GM19240 (cell line): Measurements from ENCODE around the gene RPS21.

ENCODE experiments used
- DNase-seq: peaks from one replicate; pipeline ENCODE4 v3.0.0; 2011; ENCODE audit warnings: low spot score; ENCODE audit not compliant: insufficient read length

RPS21 gene

GRCh38 chr20:62354031-62354808 lies 32.7 kb upstream of the RPS21 start:
- DNase-seq, result no peak

- no peak for DNase-seq
Observed at GRCh38 chr20:62354811-62355341, 32.0 kb upstream of the RPS21 start.

- no peak for DNase-seq
Observed at GRCh38 chr20:62355516-62355877, 31.4 kb upstream of the RPS21 start.

GRCh38 chr20:62355878-62356588 lies 30.9 kb upstream of the RPS21 start:
- DNase-seq, result no peak

GRCh38 chr20:62356589-62357186 lies 30.2 kb upstream of the RPS21 start:
- no peak for DNase-seq

- no peak for DNase-seq
Observed at GRCh38 chr20:62357187-62357667, 29.7 kb upstream of the RPS21 start.

- no peak for DNase-seq
Observed at GRCh38 chr20:62357681-62358080, 29.2 kb upstream of the RPS21 start.

- no peak for DNase-seq
Observed at GRCh38 chr20:62358171-62359042, 28.5 kb upstream of the RPS21 start.

GRCh38 chr20:62359043-62359490 lies 27.8 kb upstream of the RPS21 start:
- no peak for DNase-seq

- no peak for DNase-seq
Observed at GRCh38 chr20:62359491-62360121, 27.3 kb upstream of the RPS21 start.

- no peak for DNase-seq
Observed at GRCh38 chr20:62360854-62361798, 25.8 kb upstream of the RPS21 start.

- no peak for DNase-seq
Observed at GRCh38 chr20:62361799-62362589, 24.9 kb upstream of the RPS21 start.

- no peak for DNase-seq
Observed at GRCh38 chr20:62362590-62362940, 24.3 kb upstream of the RPS21 start.

- no peak for DNase-seq
Observed at GRCh38 chr20:62362991-62363919, 23.6 kb upstream of the RPS21 start.

GRCh38 chr20:62363920-62364851 lies 22.7 kb upstream of the RPS21 start:
- no peak for DNase-seq

GRCh38 chr20:62364911-62365736 lies 21.8 kb upstream of the RPS21 start:
- no peak for DNase-seq
